Right atrium auricular region (tissue), 2 donors: ENCODE data around the gene MYPN. TPM values are rescaled to one million over a fixed set of nuclear protein-coding genes. Genes with fewer than 3 reads are reported as not detected.
"Not testable (repeated sequence)": the region's sequence is repeated elsewhere in the genome, so short reads cannot be mapped to it uniquely, and the experiment has no call there.

Experiments used
- DNase-seq: peaks from one replicate; pipeline ENCODE4 v3.0.0-alpha.2; 2019; ENCODE audit warnings: low spot score
- H3K27ac ChIP-seq, 2 donors: fragments of 200-600 bp; sonication (generic); 1 replicate in 1 of 2; 2 replicates in 1 of 2; pipeline ENCODE4 v1.5.1; 2016 to 2019
- H3K27me3 ChIP-seq, 2 donors: fragments of 200-600 bp; sonication (generic); one replicate each; pipeline versions ENCODE4 v1.5.1 to v1.6.0; 2017 to 2019
- H3K36me3 ChIP-seq: fragments of 200-600 bp; sonication (generic); one replicate; pipeline ENCODE4 v1.5.1; 2016
- H3K4me1 ChIP-seq, 2 donors: fragments of 200-600 bp; sonication (generic); one replicate each; pipeline versions ENCODE4 v1.5.1 to v1.6.0; 2017 to 2019
- H3K4me3 ChIP-seq, 2 donors: fragments of 200-600 bp; sonication (generic); 1 replicate in 1 of 2; 2 replicates in 1 of 2; pipeline ENCODE4 v1.5.1; 2017 to 2019; ENCODE audit warnings: mild to moderate bottlenecking in 1 of 2, moderate library complexity in 1 of 2
- H3K9me3 ChIP-seq, 2 donors: fragments of 200-600 bp; sonication (generic); one replicate each; pipeline ENCODE4 v1.5.1; 2019
- total RNA-seq, 2 donors: library from RNA; depleted of rRNA; stranded (reverse); fragments of >200 nt; gene quantifications; one replicate each; pipeline ENCODE4 v1.1.0, GENCODE V29; 2016
- TF ChIP-seq, protein P1 (sequence below), 2 donors: fragments of 200-600 bp; sonication (generic); IDR thresholded peaks; one replicate each; pipeline ENCODE4 v1.5.1; 2019; ENCODE audit warnings: antibody characterized with exemption in 2 of 2

Gene MYPN
- total RNA-seq, 2 donors from 2014 or later = 93.5 to 145 TPM

DNA sequence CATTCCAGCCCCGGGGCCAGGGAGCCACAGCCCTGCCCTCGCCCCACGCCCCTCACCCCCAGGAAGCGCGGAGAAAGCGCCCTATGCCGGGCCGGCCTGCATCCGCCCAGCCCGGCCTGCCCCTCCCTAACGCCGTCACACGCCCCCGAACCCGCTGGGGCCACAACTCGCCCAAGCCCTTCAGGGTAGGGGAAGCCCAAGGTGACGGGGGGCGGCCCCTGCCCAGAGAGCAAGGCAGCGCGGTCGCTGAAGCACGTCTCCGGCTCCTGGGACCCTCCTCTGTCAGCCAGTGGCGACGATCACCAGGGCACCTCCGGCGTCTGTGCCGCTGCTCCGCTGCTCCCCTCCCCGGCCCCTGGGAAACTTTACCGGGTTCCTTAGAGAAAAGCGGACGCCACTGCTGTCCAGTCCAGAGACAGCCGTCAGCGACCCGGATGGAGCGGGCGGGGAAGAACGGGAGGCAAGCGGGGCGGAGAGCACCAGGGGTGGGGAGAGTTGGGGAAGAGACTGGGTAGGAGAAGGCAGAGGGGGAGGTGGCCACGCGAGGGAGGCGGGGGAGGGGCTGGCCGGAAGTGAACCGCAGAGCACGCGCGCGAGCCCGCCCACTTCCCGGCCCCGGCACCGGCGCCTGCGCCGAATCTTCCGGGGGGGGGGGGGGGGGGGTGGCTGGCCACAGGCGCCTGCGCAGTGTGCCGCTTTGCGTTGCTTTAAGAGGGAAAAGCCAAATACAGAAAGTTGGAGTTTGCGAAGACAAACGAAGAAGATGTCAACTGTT, 34.3 kb upstream of the MYPN start, which contains the start of gene HERC4:
HERC4 (minus strand) TSS at position 509 of the 775 bp plus-strand sequence. CDS start 2,175 bp downstream, outside the sequence.
- peaks cover 4% of the 10 kb centered on the region for H3K36me3 ChIP-seq
- TF ChIP-seq, protein P1, sequence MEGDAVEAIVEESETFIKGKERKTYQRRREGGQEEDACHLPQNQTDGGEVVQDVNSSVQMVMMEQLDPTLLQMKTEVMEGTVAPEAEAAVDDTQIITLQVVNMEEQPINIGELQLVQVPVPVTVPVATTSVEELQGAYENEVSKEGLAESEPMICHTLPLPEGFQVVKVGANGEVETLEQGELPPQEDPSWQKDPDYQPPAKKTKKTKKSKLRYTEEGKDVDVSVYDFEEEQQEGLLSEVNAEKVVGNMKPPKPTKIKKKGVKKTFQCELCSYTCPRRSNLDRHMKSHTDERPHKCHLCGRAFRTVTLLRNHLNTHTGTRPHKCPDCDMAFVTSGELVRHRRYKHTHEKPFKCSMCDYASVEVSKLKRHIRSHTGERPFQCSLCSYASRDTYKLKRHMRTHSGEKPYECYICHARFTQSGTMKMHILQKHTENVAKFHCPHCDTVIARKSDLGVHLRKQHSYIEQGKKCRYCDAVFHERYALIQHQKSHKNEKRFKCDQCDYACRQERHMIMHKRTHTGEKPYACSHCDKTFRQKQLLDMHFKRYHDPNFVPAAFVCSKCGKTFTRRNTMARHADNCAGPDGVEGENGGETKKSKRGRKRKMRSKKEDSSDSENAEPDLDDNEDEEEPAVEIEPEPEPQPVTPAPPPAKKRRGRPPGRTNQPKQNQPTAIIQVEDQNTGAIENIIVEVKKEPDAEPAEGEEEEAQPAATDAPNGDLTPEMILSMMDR (IDR thresholded peaks at IDR 0.05) = no peak
- peak within 1 kb of the TSS; percentile 98 to 100 for H3K27ac ChIP-seq
- H3K9me3 ChIP-seq = no peaks in the 10 kb centered on the region
- H3K27me3 ChIP-seq = no peaks in the 10 kb centered on the region
- peak within 1 kb of the TSS; percentile 76 to 92 for H3K4me3 ChIP-seq
- peaks cover 2 to 38% of the 10 kb centered on the region in 2 donors for H3K4me1 ChIP-seq
- peak; percentile 93 for DNase-seq

DNA sequence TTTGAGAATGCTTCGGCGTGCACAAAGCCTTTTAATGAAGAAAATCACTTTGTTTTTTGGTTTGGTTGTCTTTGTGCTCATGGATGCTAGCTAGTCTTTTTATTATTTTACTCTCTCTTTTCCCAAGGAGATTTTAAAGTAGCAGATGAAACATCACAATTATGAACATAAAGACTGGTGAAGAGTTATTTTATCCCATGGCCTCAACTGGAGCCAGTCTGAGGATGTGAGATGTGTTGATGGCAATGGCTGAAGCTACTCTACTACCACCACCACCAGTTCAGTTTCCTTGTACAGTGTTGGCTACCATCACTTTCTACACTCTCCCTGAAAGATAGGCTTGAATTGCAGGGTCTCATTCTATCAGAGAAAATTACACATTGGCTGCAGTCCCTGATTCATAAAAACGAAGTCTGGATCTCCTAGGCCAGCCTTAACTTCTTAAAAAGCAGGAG, 33.7 kb upstream of the MYPN start:
- Histone ChIP-seq H3K4me1 (peaks cover 2 to 38% of the 10 kb centered on the region in 2 donors), H3K27ac (peak overlapping the region; percentile 98 to 100), H3K27me3 (no peaks in the 10 kb centered on the region), H3K4me3 (peak overlapping the region in 1 of 2 donors; percentile 92), H3K9me3 (no peaks in the 10 kb centered on the region), H3K36me3 (no peaks in the 10 kb centered on the region)
- DNase-seq = no peak
- TF ChIP-seq, protein P1 (IDR thresholded peaks at IDR 0.05) = no peak

DNA sequence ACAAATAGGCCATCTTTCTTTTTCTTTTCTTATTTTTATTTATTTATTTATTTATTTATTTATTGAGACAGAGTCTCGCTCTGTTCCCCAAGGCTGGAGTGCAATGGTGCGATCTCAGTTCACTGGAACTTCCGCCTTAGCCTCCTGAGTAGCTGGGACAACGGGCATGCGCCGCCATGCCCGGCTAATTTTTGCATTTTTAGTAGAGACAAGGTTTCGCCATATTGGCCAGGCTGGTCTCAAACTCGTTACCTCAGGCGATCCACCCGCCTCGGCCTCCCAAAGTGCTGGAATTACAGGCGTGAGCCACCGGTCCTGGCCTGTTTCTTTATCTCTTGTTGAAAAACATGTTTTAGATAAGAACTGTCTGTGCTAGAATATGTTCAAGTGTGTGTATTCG, 33.2 kb upstream of the MYPN start:
- DNase-seq, H3K9me3 ChIP-seq, H3K27ac ChIP-seq, H3K4me3 ChIP-seq, H3K36me3 ChIP-seq, H3K27me3 ChIP-seq: not testable (repeated sequence)
- H3K4me1 ChIP-seq = peaks cover 2 to 33% of the 10 kb centered on the region in 2 donors

DNA sequence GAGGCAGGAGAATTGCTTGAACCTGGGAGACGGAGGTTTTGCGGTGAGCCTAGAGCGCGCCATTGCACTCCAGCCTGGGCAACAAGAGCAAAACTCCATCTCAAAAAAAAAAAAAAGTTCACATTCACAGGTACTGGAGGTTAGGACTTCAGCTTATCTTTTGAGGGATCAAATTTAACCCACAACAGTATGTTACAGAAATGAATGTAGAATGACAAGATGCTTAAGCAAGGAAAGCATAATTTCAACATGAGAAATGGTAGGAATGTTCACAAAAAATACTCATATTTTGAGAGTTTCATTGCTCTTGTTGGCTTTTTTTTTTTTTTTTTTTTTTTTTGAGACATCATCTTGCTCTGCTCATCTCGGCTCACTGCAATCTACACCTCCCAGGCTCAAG, 32.3 kb upstream of the MYPN start:
- Histone ChIP-seq H3K27ac (no peak overlapping the region), H3K4me1 (peaks cover 2 to 23% of the 10 kb centered on the region in 2 donors), H3K4me3 (no peak overlapping the region), H3K9me3 (no peaks in the 10 kb centered on the region), H3K27me3 (no peaks in the 10 kb centered on the region), H3K36me3 (no peaks in the 10 kb centered on the region)
- no peak for DNase-seq
- TF ChIP-seq, protein P1 (IDR thresholded peaks at IDR 0.05) = no peak

DNA sequence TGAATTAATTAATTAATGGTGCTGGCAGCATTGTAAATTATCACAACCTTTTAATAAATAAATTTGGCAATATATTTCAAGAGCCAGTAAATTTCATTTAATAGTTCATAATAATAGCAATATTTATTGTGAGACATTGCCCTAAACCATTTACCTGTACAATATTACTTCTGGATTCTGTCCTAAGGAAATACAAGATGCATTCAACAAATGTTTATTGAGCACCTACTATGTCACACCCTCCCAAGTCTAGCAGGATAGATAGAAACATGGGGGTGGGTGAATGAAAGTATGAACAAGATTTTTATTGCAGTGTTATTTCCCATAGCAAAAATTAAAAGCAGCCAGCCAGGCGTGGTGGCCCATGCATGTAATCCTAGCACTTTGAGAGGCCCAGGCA, 29.9 kb upstream of the MYPN start:
- no peak for DNase-seq

DNA sequence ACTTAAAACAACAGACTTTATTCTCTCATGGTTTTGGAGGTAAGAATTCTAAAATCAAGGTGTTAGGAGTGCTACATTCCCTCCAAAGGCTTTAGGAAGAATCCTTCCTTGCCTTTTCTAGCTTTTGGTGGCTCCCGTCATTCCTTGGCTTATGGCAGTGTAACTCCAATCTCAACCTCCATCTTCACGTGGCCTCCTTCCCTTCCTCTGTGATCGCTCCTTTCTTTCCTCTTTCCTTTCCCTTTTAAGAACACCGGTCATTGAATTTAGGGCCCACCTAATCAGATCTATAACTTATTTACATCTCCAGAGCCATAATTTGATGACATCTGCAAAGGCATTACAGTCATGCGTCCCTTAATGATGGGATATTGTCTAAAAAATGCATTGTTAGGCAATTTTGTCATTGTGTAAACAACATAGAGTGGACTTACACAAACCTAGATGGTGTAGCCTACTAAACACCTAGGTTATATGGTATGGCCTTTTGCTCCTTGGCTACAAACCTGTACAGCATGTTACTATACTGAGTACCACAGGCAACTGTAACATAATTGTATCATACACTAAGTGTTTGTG, 28.3 kb upstream of the MYPN start:
- H3K4me1 ChIP-seq = peaks cover 0 to 5% of the 10 kb centered on the region in 2 donors
- no peaks in the 10 kb centered on the region for H3K9me3 ChIP-seq
- no peak for DNase-seq
- no peak overlapping the region for H3K4me3 ChIP-seq
- H3K27me3 ChIP-seq = no peaks in the 10 kb centered on the region
- TF ChIP-seq, protein P1 (IDR thresholded peaks at IDR 0.05) = no peak
- no peak overlapping the region for H3K27ac ChIP-seq
- no peaks in the 10 kb centered on the region for H3K36me3 ChIP-seq

More for the DNA sequence above, 29.9 kb upstream of the MYPN start:
- no peaks in the 10 kb centered on the region for H3K9me3 ChIP-seq
- H3K36me3 ChIP-seq = no peaks in the 10 kb centered on the region
- H3K27ac ChIP-seq = no peak overlapping the region
- H3K4me3 ChIP-seq = no peak overlapping the region
- H3K4me1 ChIP-seq = peaks cover 0 to 5% of the 10 kb centered on the region in 2 donors
- TF ChIP-seq, protein P1 (IDR thresholded peaks at IDR 0.05) = no peak
- no peaks in the 10 kb centered on the region for H3K27me3 ChIP-seq
